Mucosa of descending colon (tissue), 3 donors: ENCODE measurements around the gene SCARB2. TPM values are rescaled to one million over a fixed set of nuclear protein-coding genes. Genes with fewer than 3 reads are reported as not detected.

ENCODE experiments used
- ATAC-seq: fragments of 200-7000 bp; cut with Tn5 transposase; one replicate; pipeline ENCODE4 v1.9.1; 2020; ENCODE audit warnings: mild to moderate bottlenecking, moderate library complexity
- DNase-seq, 3 donors: peaks; one replicate each; pipeline ENCODE4 v3.0.0-alpha.2; 2020
- H3K36me3 ChIP-seq: fragments of 200-600 bp; one replicate; pipeline ENCODE4 v1.8.0; 2021; ENCODE audit warnings: low read depth, mild to moderate bottlenecking
- H3K4me1 ChIP-seq: fragments of 200-600 bp; one replicate; pipeline ENCODE4 v1.8.0; 2021; ENCODE audit warnings: low read depth, mild to moderate bottlenecking
- H3K4me3 ChIP-seq: fragments of 200-600 bp; one replicate; pipeline ENCODE4 v1.8.0; 2021; ENCODE audit warnings: mild to moderate bottlenecking
- H3K9me3 ChIP-seq: fragments of 200-600 bp; one replicate; pipeline ENCODE4 v1.8.0; 2021; ENCODE audit warnings: mild to moderate bottlenecking
- CTCF ChIP-seq: fragments of 200-600 bp; IDR thresholded peaks from one replicate; pipeline ENCODE4 v1.8.0; 2022; ENCODE audit warnings: antibody characterized with exemption, mild to moderate bottlenecking
- intact Hi-C, 2 donors: fragments of 100-400 bp; cut with DNase I in 1 of 2; cut with micrococcal nuclease in 1 of 2; formaldehyde crosslinking; loops; one replicate each; pipeline versions ENCODE4 v1.11.0 to v1.11.1; 2022; cut with DNase I, micrococcal nuclease
- total RNA-seq, 3 donors: library from RNA; stranded (reverse); fragmentation: NEBNext Ultra II Directional in 2 of 3; extraction: Animal tissue kit (Norgen Biotek cat#: 25700) in 2 of 3; gene quantifications; one replicate each; pipeline versions ENCODE4 v1.2.1 to v1.2.4, GENCODE V29; 2021 to 2023
- donor health status: DM: no; HTN: no; CAD: no; lungs with moderate emphysema.
- donor health status: DM: no; HTN: no; CAD: no.
- donor health status: DM: no; HTN: yes; CAD: no.

SCARB2 gene
- total RNA-seq, 3 donors from 2014 or later, result 148 to 183 (median 172) TPM

GRCh38 chr4:76232681-76233080 lies 19.1 kb upstream of the SCARB2 start:
- intact Hi-C loops, result no loop called here
- Histone ChIP-seq H3K4me1 (peaks cover 15% of the 10 kb centered on the region), H3K9me3 (peaks cover 5% of the 10 kb centered on the region), H3K4me3 (no peak overlapping the region), H3K36me3 (no peaks in the 10 kb centered on the region)
- no peak for DNase-seq
- no peak for TF ChIP-seq CTCF
- no peak for ATAC-seq

- ATAC-seq, result no peak
- H3K9me3 ChIP-seq, result peaks cover 5% of the 10 kb centered on the region
Measured at GRCh38 chr4:76226418-76226817, 12.8 kb upstream of the SCARB2 start.

GRCh38 chr4:76224171-76224570 lies 10.5 kb upstream of the SCARB2 start:
- Histone ChIP-seq H3K4me3 (no peak overlapping the region), H3K4me1 (peaks cover 9% of the 10 kb centered on the region), H3K36me3 (no peaks in the 10 kb centered on the region), H3K9me3 (peaks cover 5% of the 10 kb centered on the region)
- intact Hi-C loops, result no loop called here
- no peak for TF ChIP-seq CTCF
- ATAC-seq (peak; percentile 27), DNase-seq (no peak)

More at GRCh38 chr4:76226418-76226817, 12.8 kb upstream of the SCARB2 start:
- no peak for TF ChIP-seq CTCF
- no peak for DNase-seq
- intact Hi-C loops, result no loop called here
- Histone ChIP-seq H3K4me3 (no peak overlapping the region), H3K36me3 (no peaks in the 10 kb centered on the region), H3K4me1 (peaks cover 5% of the 10 kb centered on the region)

GRCh38 chr4:76219299-76220055 lies 5.9 kb upstream of the SCARB2 start:
- no peak overlapping the region for H3K4me3 ChIP-seq
- no peaks in the 10 kb centered on the region for H3K36me3 ChIP-seq
- DNase-seq, result no peak
- intact Hi-C loops, result no loop called here
- no peaks in the 10 kb centered on the region for H3K9me3 ChIP-seq
- no peak for TF ChIP-seq CTCF
- peak; percentile 68 for ATAC-seq
- H3K4me1 ChIP-seq, result peaks cover 36% of the 10 kb centered on the region

- H3K36me3 ChIP-seq, result no peaks in the 10 kb centered on the region
- no peak overlapping the region for H3K4me3 ChIP-seq
- no peak for ATAC-seq
- no peak for TF ChIP-seq CTCF
- DNase-seq, result no peak
- intact Hi-C loops, result no loop called here
- no peaks in the 10 kb centered on the region for H3K9me3 ChIP-seq
- H3K4me1 ChIP-seq, result peaks cover 43% of the 10 kb centered on the region
Measured at GRCh38 chr4:76216975-76217814, 3.6 kb upstream of the SCARB2 start.
